Measurements from ENCODE around the gene PACS2. TPM values are rescaled to one million over a fixed set of nuclear protein-coding genes. Genes with fewer than 3 reads are reported as not detected.

Gene PACS2
- total and polyA plus RNA-seq, 2 of the 8 experiments (the other 6 are each of a cell fraction or from before 2014, with no cell fraction given), result 38.0 to 62.8 TPM

- TF ChIP-seq EZH2 (IDR thresholded peaks at IDR 0.05; ENCODE audit: low read depth, low read length, severe bottlenecking), result no peak
- no peak for TF ChIP-seq TCF12 (IDR thresholded peaks at IDR 0.05; ENCODE audit: low read depth, low read length)
- no peak for TF ChIP-seq CREB1 (IDR thresholded peaks at IDR 0.05)
- no peak for TF ChIP-seq SP1 (IDR thresholded peaks at IDR 0.05; ENCODE audit: low read depth, low read length)
- TF ChIP-seq EGR1 (IDR thresholded peaks at IDR 0.05; ENCODE audit: borderline replicate concordance, low read depth, low read length), result no peak
- no peak for TF ChIP-seq MAFK (IDR thresholded peaks at IDR 0.05; ENCODE audit: low read depth, low read length)
- TF ChIP-seq MAX (IDR thresholded peaks at IDR 0.05), result peak; percentile 38; the same call in 1 of the 2 replicates
- TF ChIP-seq KDM4A (IDR thresholded peaks at IDR 0.05; ENCODE audit: low read depth, low read length, severe bottlenecking), result peak; percentile 86
- TF ChIP-seq CTCF (IDR thresholded peaks at IDR 0.05; ENCODE audit: control extremely low read depth in 1 of 3, insufficient read depth in 1 of 3, low read depth in 1 of 3, low read length in 3 of 3), result no peak
- no peak for TF ChIP-seq CHD1 (IDR thresholded peaks at IDR 0.05; ENCODE audit: low read depth, low read length)
Measured at GRCh38 chr14:105419195-105420091, 104.9 kb downstream of the PACS2 start, which contains the start of gene MTA1 (continued).

Measured in H1 (cell line).